Neural progenitor cell (in vitro differentiated cells): ENCODE data around the gene GATA5. TPM values are rescaled to one million over a fixed set of nuclear protein-coding genes. Genes with fewer than 3 reads are reported as not detected.

Experiments
- DNase-seq: peaks from one replicate; pipeline ENCODE4 v3.0.0-alpha.2; 2016; ENCODE audit warnings: low spot score
- H2AFZ ChIP-seq: fragments of 200-600 bp; sonication (generic); replicated peaks from 2 replicates; pipeline ENCODE4 v1.6.1; 2016; ENCODE audit warnings: antibody characterized with exemption
- H3F3A ChIP-seq: fragments of 200-600 bp; sonication (generic); 2 replicates; pipeline ENCODE4 v1.6.1; 2016; ENCODE audit warnings: antibody characterized with exemption, low read depth
- H3K27ac ChIP-seq: fragments of 200-600 bp; sonication (generic); 2 replicates; pipeline ENCODE4 v1.5.1; 2016; ENCODE audit warnings: mild to moderate bottlenecking
- H3K27me3 ChIP-seq: fragments of 200-600 bp; sonication (generic); 2 replicates; pipeline ENCODE4 v1.6.1; 2016; ENCODE audit warnings: mild to moderate bottlenecking, moderate library complexity
- H3K36me3 ChIP-seq: fragments of 200-600 bp; sonication (generic); 2 replicates; pipeline ENCODE4 v1.5.1; 2016
- H3K4me1 ChIP-seq: fragments of 200-600 bp; sonication (generic); 2 replicates; pipeline ENCODE4 v1.6.1; 2016; ENCODE audit warnings: mixed run types
- H3K4me2 ChIP-seq: fragments of 200-600 bp; sonication (generic); 2 replicates; pipeline ENCODE4 v1.6.1; 2016
- H3K4me3 ChIP-seq: fragments of 200-600 bp; sonication (generic); 2 replicates; pipeline ENCODE4 v1.5.1; 2016
- H3K79me2 ChIP-seq: fragments of 200-600 bp; sonication (generic); 2 replicates; pipeline ENCODE4 v1.6.1; 2016; ENCODE audit warnings: low read depth
- H3K9ac ChIP-seq: fragments of 200-600 bp; sonication (generic); 2 replicates; pipeline ENCODE4 v1.6.1; 2016
- H3K9me3 ChIP-seq: fragments of 200-600 bp; sonication (generic); 2 replicates; pipeline ENCODE4 v1.5.1; 2016; ENCODE audit warnings: low read depth
- H4K20me1 ChIP-seq: fragments of 200-600 bp; sonication (generic); 2 replicates; pipeline ENCODE4 v1.6.1; 2016; ENCODE audit warnings: low read depth
- H3K27ac Mint-ChIP-seq: 3 replicates; pipeline ENCODE4 v1.8.0; 2021; ENCODE audit warnings: mixed read lengths
- H3K27me3 Mint-ChIP-seq: 2 replicates; pipeline ENCODE4 v1.8.0; 2022; ENCODE audit warnings: low read depth, mild to moderate bottlenecking, inconsistent platforms, moderate library complexity, mixed read lengths; ENCODE audit not compliant: insufficient read depth
- H3K36me3 Mint-ChIP-seq: 3 replicates; pipeline ENCODE4 v1.8.0; 2021; ENCODE audit warnings: mixed read lengths
- H3K4me1 Mint-ChIP-seq: 3 replicates; pipeline ENCODE4 v1.8.0; 2021; ENCODE audit warnings: mixed read lengths
- H3K4me3 Mint-ChIP-seq: 3 replicates; pipeline ENCODE4 v1.8.0; 2021; ENCODE audit warnings: mild to moderate bottlenecking, moderate library complexity, mixed read lengths
- H3K9me3 Mint-ChIP-seq: 3 replicates; pipeline ENCODE4 v1.8.0; 2020; ENCODE audit warnings: mixed read lengths
- CTCF ChIP-seq: fragments of 200-600 bp; sonication (generic); IDR thresholded peaks from 2 replicates; pipeline ENCODE4 v1.5.1; 2017; ENCODE audit warnings: antibody characterized with exemption, mild to moderate bottlenecking
- EZH2 ChIP-seq: fragments of 200-600 bp; sonication (generic); IDR thresholded peaks from 2 replicates; pipeline ENCODE4 v1.6.1; 2017; ENCODE audit warnings: antibody characterized with exemption, mild to moderate bottlenecking, moderate library complexity
- EZH2phosphoT487 ChIP-seq: fragments of 200-600 bp; sonication (generic); IDR thresholded peaks from 2 replicates; pipeline ENCODE4 v1.6.1; 2017; ENCODE audit warnings: antibody characterized with exemption
- total RNA-seq: library from RNA; depleted of rRNA; stranded (reverse); fragments of >200 nt; gene quantifications from 2 replicates; pipeline ENCODE4 v1.2.3, GENCODE V29; 2015; ENCODE audit warnings: low replicate concordance

Gene GATA5
- total RNA-seq, 1 donor from 2014 or later: not detected

DNA sequence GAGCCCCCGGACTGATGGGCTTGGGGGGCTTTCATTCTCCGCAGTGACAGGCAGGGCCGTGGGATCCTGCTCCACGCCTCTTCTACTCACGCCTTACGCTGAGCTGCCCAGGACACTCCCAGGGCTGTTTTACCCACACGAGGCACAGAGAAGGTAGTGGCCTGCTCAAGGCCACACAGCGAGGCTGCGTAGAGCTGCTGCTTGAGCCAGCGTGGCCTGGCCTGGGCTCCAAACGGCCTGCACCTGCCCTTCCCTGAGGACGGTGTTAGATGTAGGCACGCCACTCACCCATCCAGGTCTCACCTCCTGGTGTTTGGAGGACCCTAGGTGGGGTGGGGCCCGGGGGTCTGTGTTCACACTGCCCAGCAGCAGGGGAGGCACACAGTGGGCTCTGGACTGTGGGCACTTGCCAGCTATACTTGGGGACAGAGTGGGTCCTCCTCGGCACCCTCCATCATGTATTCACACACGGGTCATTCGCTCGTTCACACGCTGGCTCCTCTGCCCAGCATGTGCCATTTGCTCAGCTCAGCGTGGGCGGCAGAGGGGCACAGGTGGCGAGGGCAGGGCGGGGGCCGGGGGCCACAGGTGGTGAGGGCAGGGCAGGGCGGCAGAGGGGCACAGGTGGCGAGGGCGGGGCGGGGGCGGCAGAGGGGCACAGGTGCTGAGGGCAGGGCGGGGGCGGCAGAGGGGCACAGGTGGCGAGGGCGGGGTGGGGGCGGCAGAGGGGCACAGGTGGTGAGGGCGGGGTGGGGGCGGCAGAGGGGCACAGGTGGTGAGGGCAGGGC, 30.0 kb downstream of the GATA5 start:
- Histone ChIP-seq H3K4me1 (peaks cover 13% of the 10 kb centered on the region), H3K4me2 (no peak overlapping the region), H3K9ac (no peak overlapping the region), H3K27me3 (no peaks in the 10 kb centered on the region), H3K27ac (no peak overlapping the region), H3K36me3 (no peaks in the 10 kb centered on the region), H4K20me1 (no peaks in the 10 kb centered on the region), H2AFZ (no peak overlapping the region), H3K4me3 (no peak overlapping the region), H3F3A (no peaks in the 10 kb centered on the region), H3K9me3 (no peaks in the 10 kb centered on the region), H3K79me2 (no peaks in the 10 kb centered on the region)
- no peak for DNase-seq
- H3K36me3 Mint-ChIP-seq: no peaks in the 10 kb centered on the region
- H3K9me3 Mint-ChIP-seq: no peaks in the 10 kb centered on the region
- H3K4me3 Mint-ChIP-seq: no peak overlapping the region
- no peak overlapping the region for H3K27ac Mint-ChIP-seq
- no peak for TF ChIP-seq CTCF
- TF ChIP-seq EZH2phosphoT487: no peak
- no peak for TF ChIP-seq EZH2
- peaks cover 30% of the 10 kb centered on the region for H3K27me3 Mint-ChIP-seq
- H3K4me1 Mint-ChIP-seq: peaks cover 30% of the 10 kb centered on the region

DNA sequence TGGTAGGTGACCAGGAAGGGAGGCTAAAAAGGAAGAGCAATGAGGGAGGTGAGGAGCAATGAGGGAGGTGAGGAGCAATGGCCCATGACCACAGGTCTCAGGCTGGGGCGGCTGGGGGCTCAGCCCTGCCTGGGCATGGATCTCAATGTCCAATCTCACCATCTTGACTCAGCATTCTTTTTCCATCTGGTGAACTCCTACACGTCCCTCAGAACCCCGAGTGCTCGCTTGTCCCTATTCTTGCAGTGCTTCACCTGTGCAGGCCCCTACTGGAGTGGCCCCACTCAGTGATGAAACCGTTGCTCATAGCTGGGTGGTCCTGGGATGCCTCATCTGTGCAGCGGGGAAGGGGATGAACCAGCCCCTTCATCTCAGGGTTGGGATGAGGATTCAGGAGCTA, 31.5 kb downstream of the GATA5 start:
- Histone ChIP-seq H2AFZ (no peak overlapping the region), H3K9me3 (no peaks in the 10 kb centered on the region), H3K36me3 (no peaks in the 10 kb centered on the region), H3K4me1 (peaks cover 11% of the 10 kb centered on the region), H3F3A (no peaks in the 10 kb centered on the region), H3K27me3 (no peaks in the 10 kb centered on the region), H3K4me2 (no peak overlapping the region), H4K20me1 (no peaks in the 10 kb centered on the region), H3K79me2 (no peaks in the 10 kb centered on the region), H3K9ac (no peak overlapping the region), H3K27ac (no peak overlapping the region), H3K4me3 (no peak overlapping the region)
- no peaks in the 10 kb centered on the region for H3K36me3 Mint-ChIP-seq
- no peak for DNase-seq
- peaks cover 25% of the 10 kb centered on the region for H3K4me1 Mint-ChIP-seq
- TF ChIP-seq EZH2phosphoT487 (no peak), CTCF (no peak), EZH2 (no peak)
- H3K4me3 Mint-ChIP-seq: no peak overlapping the region
- no peak overlapping the region for H3K27ac Mint-ChIP-seq
- H3K27me3 Mint-ChIP-seq: peaks cover 30% of the 10 kb centered on the region
- no peaks in the 10 kb centered on the region for H3K9me3 Mint-ChIP-seq

DNA sequence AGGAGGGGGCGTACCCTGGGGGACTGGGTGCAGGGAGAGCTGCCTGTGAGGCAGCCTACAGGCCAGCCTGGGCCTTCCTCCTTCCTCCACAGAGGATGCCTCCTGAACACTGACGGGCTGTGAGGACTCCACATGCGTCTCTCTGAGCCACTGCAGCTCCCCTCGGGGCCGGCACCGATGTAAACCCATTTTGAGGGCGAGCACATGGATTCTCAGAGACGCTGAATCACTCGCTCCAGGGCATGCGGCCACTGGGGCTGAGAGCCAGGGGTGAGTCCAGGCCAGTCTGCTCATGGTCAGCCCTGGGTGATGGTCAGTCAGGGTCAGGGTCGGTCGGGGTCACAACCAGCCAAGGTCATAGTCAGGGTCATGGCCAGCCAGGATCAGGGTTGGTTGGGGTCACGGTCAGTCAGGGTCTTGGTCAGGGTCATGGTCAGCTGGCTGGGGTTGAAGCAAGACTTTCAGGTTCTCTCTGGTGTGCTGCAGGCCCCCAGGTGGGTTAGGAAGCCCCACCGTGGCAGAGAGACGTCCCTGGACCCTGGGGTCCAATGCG, 33.7 kb downstream of the GATA5 start:
- no peaks in the 10 kb centered on the region for H3K9me3 Mint-ChIP-seq
- no peak overlapping the region for H3K4me3 Mint-ChIP-seq
- H3K27ac Mint-ChIP-seq: no peak overlapping the region
- Histone ChIP-seq H4K20me1 (no peaks in the 10 kb centered on the region), H3K9ac (no peak overlapping the region), H3K36me3 (no peaks in the 10 kb centered on the region), H3K27me3 (no peaks in the 10 kb centered on the region), H3K4me1 (no peaks in the 10 kb centered on the region), H3K9me3 (no peaks in the 10 kb centered on the region), H3K4me2 (no peak overlapping the region), H3K79me2 (no peaks in the 10 kb centered on the region), H3K4me3 (no peak overlapping the region), H3K27ac (no peak overlapping the region), H2AFZ (no peak overlapping the region), H3F3A (no peaks in the 10 kb centered on the region)
- peaks cover 5% of the 10 kb centered on the region for H3K4me1 Mint-ChIP-seq
- H3K27me3 Mint-ChIP-seq: peaks cover 23% of the 10 kb centered on the region
- no peak for DNase-seq
- no peaks in the 10 kb centered on the region for H3K36me3 Mint-ChIP-seq
- TF ChIP-seq EZH2: no peak
- TF ChIP-seq CTCF: no peak
- no peak for TF ChIP-seq EZH2phosphoT487
